Right atrium auricular region (tissue), 2 donors: ENCODE measurements around the gene SLC34A2. TPM values are rescaled to one million over a fixed set of nuclear protein-coding genes. Genes with fewer than 3 reads are reported as not detected.
"Not testable (repeated sequence)": the region's sequence is repeated elsewhere in the genome, so short reads cannot be mapped to it uniquely, and the experiment has no call there.

Experiments
- DNase-seq: peaks from one replicate; pipeline ENCODE4 v3.0.0-alpha.2; 2019; ENCODE audit warnings: low spot score
- H3K27ac ChIP-seq, 2 donors: fragments of 200-600 bp; sonication (generic); 1 replicate in 1 of 2; 2 replicates in 1 of 2; pipeline ENCODE4 v1.5.1; 2016 to 2019
- H3K27me3 ChIP-seq, 2 donors: fragments of 200-600 bp; sonication (generic); one replicate each; pipeline versions ENCODE4 v1.5.1 to v1.6.0; 2017 to 2019
- H3K36me3 ChIP-seq: fragments of 200-600 bp; sonication (generic); one replicate; pipeline ENCODE4 v1.5.1; 2016
- H3K4me1 ChIP-seq, 2 donors: fragments of 200-600 bp; sonication (generic); one replicate each; pipeline versions ENCODE4 v1.5.1 to v1.6.0; 2017 to 2019
- H3K4me3 ChIP-seq, 2 donors: fragments of 200-600 bp; sonication (generic); 1 replicate in 1 of 2; 2 replicates in 1 of 2; pipeline ENCODE4 v1.5.1; 2017 to 2019; ENCODE audit warnings: mild to moderate bottlenecking in 1 of 2, moderate library complexity in 1 of 2
- H3K9me3 ChIP-seq, 2 donors: fragments of 200-600 bp; sonication (generic); one replicate each; pipeline ENCODE4 v1.5.1; 2019
- CTCF ChIP-seq, 2 donors: fragments of 200-600 bp; sonication (generic); IDR thresholded peaks; one replicate each; pipeline ENCODE4 v1.5.1; 2019; ENCODE audit warnings: antibody characterized with exemption in 2 of 2
- total RNA-seq, 2 donors: library from RNA; depleted of rRNA; stranded (reverse); fragments of >200 nt; gene quantifications; one replicate each; pipeline ENCODE4 v1.1.0, GENCODE V29; 2016

Gene SLC34A2, protein sequence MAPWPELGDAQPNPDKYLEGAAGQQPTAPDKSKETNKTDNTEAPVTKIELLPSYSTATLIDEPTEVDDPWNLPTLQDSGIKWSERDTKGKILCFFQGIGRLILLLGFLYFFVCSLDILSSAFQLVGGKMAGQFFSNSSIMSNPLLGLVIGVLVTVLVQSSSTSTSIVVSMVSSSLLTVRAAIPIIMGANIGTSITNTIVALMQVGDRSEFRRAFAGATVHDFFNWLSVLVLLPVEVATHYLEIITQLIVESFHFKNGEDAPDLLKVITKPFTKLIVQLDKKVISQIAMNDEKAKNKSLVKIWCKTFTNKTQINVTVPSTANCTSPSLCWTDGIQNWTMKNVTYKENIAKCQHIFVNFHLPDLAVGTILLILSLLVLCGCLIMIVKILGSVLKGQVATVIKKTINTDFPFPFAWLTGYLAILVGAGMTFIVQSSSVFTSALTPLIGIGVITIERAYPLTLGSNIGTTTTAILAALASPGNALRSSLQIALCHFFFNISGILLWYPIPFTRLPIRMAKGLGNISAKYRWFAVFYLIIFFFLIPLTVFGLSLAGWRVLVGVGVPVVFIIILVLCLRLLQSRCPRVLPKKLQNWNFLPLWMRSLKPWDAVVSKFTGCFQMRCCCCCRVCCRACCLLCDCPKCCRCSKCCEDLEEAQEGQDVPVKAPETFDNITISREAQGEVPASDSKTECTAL
- not detected for total RNA-seq

GRCh38 chr4:25654971-25655963, at the start of gene SLC34A2:
TSS of gene SLC34A2 (plus strand) at chr4:25655851. CDS start at chr4:25662501, 6,650 bp downstream.
- no peak for TF ChIP-seq CTCF (IDR thresholded peaks at IDR 0.05)
- H3K4me3 ChIP-seq = peak within 1 kb of the TSS in 1 of 2 donors; percentile 6
- H3K9me3 ChIP-seq = no peaks in the 10 kb centered on the region
- H3K27me3 ChIP-seq = peaks cover 3 to 6% of the 10 kb centered on the region in 2 donors
- no peaks in the 10 kb centered on the region for H3K36me3 ChIP-seq
- peaks cover 0 to 11% of the 10 kb centered on the region in 2 donors for H3K4me1 ChIP-seq
- no peak for DNase-seq
- no peak within 1 kb of the TSS for H3K27ac ChIP-seq

DNA sequence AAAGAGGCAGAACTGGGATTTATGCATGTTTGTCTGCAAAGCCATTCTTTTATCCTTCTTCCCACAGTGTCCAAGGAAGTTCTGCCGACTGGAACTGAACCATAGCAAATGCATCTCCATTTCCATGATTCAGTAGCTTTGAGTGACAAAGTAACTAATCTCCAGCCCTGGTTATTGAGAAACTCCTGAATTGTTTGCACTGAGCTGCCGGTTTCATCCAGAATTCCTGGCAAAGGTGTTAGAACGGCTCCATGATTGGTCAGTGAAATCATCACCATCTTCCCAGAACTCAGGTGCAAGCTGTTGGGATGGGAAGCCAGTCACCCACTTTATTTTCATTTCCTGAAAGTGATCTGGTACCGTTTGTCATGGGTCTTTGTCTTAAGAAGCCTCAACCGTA, 47.0 kb upstream of the SLC34A2 start:
- Histone ChIP-seq H3K36me3 (no peaks in the 10 kb centered on the region), H3K27me3 (peaks cover 0 to 3% of the 10 kb centered on the region in 2 donors), H3K27ac (no peak overlapping the region), H3K4me3 (no peak overlapping the region), H3K4me1 (no peaks in the 10 kb centered on the region), H3K9me3 (no peaks in the 10 kb centered on the region)
- DNase-seq = no peak
- no peak for TF ChIP-seq CTCF (IDR thresholded peaks at IDR 0.05)

GRCh38 chr4:25609976-25610375, 45.7 kb upstream of the SLC34A2 start:
- H3K27me3 ChIP-seq = peaks cover 0 to 3% of the 10 kb centered on the region in 2 donors
- H3K4me1 ChIP-seq = no peaks in the 10 kb centered on the region

GRCh38 chr4:25613613-25614012, 42.0 kb upstream of the SLC34A2 start:
- H3K9me3 ChIP-seq, H3K4me1 ChIP-seq, DNase-seq, H3K36me3 ChIP-seq, H3K4me3 ChIP-seq, H3K27ac ChIP-seq, H3K27me3 ChIP-seq: not testable (repeated sequence)

More at GRCh38 chr4:25609976-25610375, 45.7 kb upstream of the SLC34A2 start:
- no peaks in the 10 kb centered on the region for H3K9me3 ChIP-seq
- no peak for DNase-seq
- H3K4me3 ChIP-seq = no peak overlapping the region
- no peak overlapping the region for H3K27ac ChIP-seq
- TF ChIP-seq CTCF (IDR thresholded peaks at IDR 0.05) = no peak
- H3K36me3 ChIP-seq = no peaks in the 10 kb centered on the region

GRCh38 chr4:25614807-25615206, 40.8 kb upstream of the SLC34A2 start:
- no peaks in the 10 kb centered on the region for H3K9me3 ChIP-seq
- H3K4me1 ChIP-seq = no peaks in the 10 kb centered on the region
- TF ChIP-seq CTCF (IDR thresholded peaks at IDR 0.05) = no peak
- no peak overlapping the region for H3K4me3 ChIP-seq
- H3K27me3 ChIP-seq = peaks cover 0 to 3% of the 10 kb centered on the region in 2 donors
- H3K36me3 ChIP-seq = no peaks in the 10 kb centered on the region
- no peak for DNase-seq
- H3K27ac ChIP-seq = no peak overlapping the region
